ENCODE data around the gene LTBP1.

Gene LTBP1

DNA sequence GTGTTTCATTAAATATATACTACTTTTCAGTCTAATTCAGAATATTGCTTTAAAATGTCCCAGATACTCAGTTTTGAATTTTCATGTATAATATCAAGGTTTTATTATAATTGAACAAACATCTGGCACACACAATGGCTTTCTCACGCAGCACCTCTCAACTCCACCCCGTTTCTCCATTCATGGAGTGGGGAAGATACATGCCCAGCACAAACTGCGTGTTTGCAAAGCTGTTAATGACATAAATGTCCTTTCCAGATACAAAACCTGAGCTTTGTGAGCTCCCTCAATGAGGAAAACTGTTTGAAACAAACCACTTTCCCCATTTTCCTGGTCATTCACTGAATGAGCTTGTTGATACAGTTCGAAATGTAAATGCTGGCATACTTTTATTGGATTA, 379.3 kb downstream of the LTBP1 start:
- DNase-seq (ENCODE audit: extremely low read depth in 1 of 2, low read depth in 1 of 2) = no peak

GRCh38 chr2:33333433-33333832, 386.7 kb downstream of the LTBP1 start:
- DNase-seq (ENCODE audit: extremely low read depth in 1 of 2, low read depth in 1 of 2) = no peak

DNA sequence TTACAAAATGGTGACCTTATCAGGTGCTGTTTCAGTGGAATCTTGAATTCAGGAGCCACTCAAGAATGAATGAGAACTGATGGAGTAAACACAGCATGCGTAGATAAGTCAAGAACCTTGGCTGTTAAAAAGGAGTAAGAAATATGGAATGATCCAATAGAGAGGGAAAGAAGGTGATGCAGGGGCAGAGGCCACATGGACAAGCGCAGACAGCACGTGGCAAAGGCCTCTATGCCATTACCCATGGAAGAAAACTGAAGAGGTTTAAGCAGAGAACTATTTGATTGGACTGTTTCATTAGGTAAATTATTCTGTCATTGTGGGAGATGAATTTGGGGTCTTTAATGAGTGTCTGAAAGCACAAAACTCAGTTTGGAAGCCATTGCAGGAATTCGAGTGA, 387.3 kb downstream of the LTBP1 start:
- no peak for DNase-seq (ENCODE audit: extremely low read depth in 1 of 2, low read depth in 1 of 2)

DNA sequence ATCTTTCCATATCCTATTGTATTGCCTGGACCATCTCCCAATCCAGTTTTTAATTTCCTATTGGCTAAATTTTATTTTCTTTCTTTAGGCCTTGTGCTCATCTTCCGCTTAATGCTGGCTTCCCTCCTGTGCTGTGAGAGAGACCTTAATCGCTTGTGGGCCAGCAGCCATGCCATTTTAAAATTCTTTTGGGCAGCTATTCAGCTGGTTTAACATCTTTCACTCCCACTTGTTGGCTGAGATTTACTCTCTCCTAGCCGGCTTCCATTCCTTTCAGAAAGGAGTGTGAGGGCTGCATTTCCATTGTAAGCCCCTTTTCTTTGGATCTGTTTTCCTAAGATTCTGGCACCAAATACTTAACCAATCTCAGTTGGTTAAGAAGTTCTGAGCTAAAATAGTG, 388.8 kb downstream of the LTBP1 start:
- DNase-seq (ENCODE audit: extremely low read depth in 1 of 2, low read depth in 1 of 2) = no peak

- DNase-seq (ENCODE audit: extremely low read depth in 1 of 2, low read depth in 1 of 2) = no peak
These were observed 389.4 kb downstream of the LTBP1 start for GRCh38 chr2:33336036-33336625.

DNA sequence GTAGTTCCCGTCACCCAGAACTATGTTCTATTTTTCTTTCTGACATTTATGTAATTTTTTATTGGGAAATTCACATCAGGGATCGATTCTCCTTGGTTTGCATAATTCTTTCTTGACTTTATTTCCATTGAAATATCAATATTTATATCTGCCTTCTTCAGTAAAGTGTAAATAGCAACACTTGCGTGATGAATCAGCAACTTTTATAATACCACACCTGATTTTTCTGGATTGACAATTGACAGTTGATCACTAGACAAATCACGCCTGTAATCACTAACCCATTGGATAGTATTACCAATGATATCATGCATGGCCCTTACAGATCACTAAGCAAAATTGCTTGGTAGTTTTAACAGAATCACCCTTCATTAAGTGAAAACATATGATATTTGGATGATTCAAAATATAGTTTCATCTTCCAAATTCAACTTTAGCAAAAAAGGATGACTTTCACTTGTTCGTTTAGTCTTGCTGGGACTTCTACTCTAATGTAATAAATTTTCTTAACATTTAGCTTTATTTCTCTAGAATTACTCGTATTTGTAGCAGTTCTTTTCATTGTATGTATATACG, 390.7 kb downstream of the LTBP1 start:
- no peak for DNase-seq (ENCODE audit: extremely low read depth in 1 of 2, low read depth in 1 of 2)

GRCh38 chr2:33337981-33338380, 391.2 kb downstream of the LTBP1 start:
- no peak for DNase-seq (ENCODE audit: extremely low read depth in 1 of 2, low read depth in 1 of 2)

GRCh38 chr2:33339269-33339668, 392.5 kb downstream of the LTBP1 start:
- no peak for DNase-seq (ENCODE audit: extremely low read depth in 1 of 2, low read depth in 1 of 2)

- DNase-seq (ENCODE audit: extremely low read depth in 1 of 2, low read depth in 1 of 2) = no peak
These were observed 393.5 kb downstream of the LTBP1 start for GRCh38 chr2:33340280-33340679.

- DNase-seq (ENCODE audit: extremely low read depth in 1 of 2, low read depth in 1 of 2) = no peak
These were observed 395.4 kb downstream of the LTBP1 start for GRCh38 chr2:33342171-33342570.

GRCh38 chr2:33342705-33343104, 396.0 kb downstream of the LTBP1 start:
- no peak for DNase-seq (ENCODE audit: extremely low read depth in 1 of 2, low read depth in 1 of 2)

DNA sequence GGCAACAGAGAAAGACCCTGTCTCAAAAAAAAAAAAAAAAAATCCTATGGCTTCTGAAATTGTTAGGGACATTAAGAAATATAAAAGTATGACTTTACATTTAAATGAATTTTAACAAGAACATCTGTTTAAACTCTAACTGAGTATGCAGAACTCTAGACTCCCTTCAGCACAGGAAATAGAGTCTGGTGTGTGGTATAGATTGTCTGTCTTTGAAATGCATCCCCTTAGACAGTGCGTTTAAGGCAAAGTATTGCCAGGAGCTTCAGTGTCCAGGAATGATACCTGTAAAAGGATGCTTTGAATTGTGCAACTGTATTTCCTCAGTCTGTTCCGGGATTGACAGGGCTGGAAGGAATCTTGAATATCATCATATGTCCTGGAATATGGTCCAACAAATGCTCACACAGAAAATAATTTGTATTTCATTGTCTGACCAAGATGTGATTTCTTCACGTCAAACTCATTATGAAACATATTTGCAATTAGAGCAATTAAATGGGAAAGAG, 396.7 kb downstream of the LTBP1 start:
- DNase-seq (ENCODE audit: extremely low read depth in 1 of 2, low read depth in 1 of 2) = no peak

GRCh38 chr2:33344230-33344629, 397.5 kb downstream of the LTBP1 start:
- DNase-seq (ENCODE audit: extremely low read depth in 1 of 2, low read depth in 1 of 2) = no peak

DNA sequence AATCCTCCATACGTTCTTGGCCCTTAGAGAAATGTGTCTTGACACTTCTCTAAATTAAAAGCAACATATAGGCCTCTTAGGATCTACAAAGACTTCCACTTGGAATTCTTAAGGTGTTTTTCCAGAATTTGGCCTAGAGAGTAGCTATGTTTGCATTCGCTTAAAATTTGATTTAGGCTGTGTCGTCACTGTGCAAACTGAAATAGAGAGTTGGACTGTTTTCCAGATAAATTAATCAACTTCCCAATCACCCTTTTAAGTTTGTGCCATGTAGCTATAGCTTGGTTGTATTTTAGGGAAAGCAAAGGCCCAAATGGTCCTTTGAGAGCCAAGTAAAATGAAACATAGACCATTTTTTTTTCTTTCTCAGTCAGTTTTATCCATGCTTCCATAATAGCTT, 401.1 kb downstream of the LTBP1 start:
- DNase-seq (ENCODE audit: extremely low read depth in 1 of 2, low read depth in 1 of 2) = no peak

- no peak for DNase-seq (ENCODE audit: extremely low read depth in 1 of 2, low read depth in 1 of 2)
These were observed 403.9 kb downstream of the LTBP1 start for GRCh38 chr2:33350632-33351031.

DNA sequence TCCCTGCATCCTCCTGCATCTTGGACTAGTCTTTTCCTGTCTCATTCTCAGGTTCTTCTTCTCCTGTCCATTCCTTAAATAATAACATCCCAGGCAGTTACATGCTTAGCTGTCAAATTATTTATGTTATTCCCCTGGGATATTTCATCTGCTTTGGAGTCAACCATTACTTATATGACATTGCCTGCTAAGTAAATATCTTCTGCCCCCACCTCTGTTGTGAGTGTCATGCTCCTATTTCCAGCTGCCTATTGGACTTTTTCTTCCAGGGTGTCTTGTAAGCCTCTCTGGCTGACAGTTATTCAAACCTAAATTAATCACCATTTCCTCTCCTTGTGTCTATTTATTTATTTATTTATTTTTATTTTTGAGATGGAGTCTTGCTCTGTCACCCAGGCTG, 405.0 kb downstream of the LTBP1 start:
- DNase-seq (ENCODE audit: extremely low read depth in 1 of 2, low read depth in 1 of 2) = no peak

DNA sequence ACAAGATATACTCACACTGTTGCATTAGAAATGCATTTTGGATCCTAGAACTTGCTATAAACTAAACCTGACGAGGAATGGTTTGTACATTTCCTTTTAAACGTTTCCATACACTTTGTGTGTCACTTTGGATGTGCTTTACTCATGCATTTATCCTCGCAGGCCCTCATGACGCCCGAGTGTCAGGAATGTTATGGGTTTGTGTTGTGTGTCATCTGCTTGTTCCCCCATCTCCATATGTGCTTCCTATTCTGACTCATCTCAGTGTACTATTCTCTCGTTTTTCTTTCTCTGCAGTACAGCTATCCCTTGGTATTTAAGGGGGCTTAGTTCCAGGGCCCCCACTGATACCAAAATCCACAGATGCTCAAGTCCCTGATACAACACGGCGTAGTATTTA, 408.2 kb downstream of the LTBP1 start:
- no peak for DNase-seq (ENCODE audit: extremely low read depth in 1 of 2, low read depth in 1 of 2)

GRCh38 chr2:33358878-33359277, 412.1 kb downstream of the LTBP1 start:
- no peak for DNase-seq (ENCODE audit: extremely low read depth in 1 of 2, low read depth in 1 of 2)

DNA sequence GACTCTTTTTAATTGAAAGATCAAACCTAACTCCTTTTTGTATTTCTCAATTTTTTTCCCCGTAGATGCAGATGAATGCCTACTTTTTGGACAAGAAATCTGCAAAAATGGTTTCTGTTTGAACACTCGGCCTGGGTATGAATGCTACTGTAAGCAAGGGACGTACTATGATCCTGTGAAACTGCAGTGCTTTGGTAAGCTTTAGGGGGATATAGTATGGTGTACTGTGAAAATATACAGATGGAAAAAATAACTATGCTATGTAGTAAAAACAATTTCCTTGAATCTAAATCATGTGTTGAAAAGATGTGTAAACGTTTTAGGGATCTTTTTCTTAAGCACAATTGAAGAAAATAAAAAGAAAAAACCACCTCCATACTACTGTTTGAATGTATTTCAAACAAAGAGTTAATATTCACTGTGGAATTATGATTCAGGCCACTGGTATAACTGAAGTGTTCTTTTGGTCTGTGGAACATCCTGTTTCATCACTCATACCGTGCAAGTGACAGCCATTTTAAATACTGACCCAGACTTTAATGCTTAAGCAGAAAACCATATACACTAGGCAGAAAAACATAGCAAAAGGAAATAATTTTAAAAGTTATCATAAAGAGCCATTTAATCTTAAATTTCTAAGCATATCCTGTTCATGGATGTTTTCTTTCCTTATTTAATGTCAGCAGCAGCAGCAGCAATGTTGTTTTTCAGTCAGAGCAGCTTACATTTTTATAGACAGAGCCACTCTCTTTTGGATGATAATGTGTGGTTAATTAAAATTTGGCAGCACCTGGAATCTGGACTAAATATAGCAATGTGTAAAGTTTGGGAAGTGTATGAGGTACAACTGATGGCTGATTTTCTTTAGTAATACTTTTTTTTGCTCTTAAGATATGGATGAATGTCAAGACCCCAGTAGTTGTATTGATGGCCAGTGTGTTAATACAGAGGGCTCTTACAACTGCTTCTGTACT, 416.9 kb downstream of the LTBP1 start:
- DNase-seq (ENCODE audit: extremely low read depth in 1 of 2, low read depth in 1 of 2) = no peak

- no peak for DNase-seq (ENCODE audit: extremely low read depth in 1 of 2, low read depth in 1 of 2)
These were observed 418.7 kb downstream of the LTBP1 start for GRCh38 chr2:33365264-33365970.

- no peak for DNase-seq (ENCODE audit: extremely low read depth in 1 of 2, low read depth in 1 of 2)
These were observed 419.7 kb downstream of the LTBP1 start for GRCh38 chr2:33366473-33366872.

Data from stimulated activated CD8-positive, alpha-beta memory T cell treated with anti-CD3 and anti-CD28 coated beads, Interleukin-7, amount 100 ng/mL, for 48 hours (primary cell).